Esophagus squamous epithelium (tissue), 5 donors: Measurements from ENCODE around the gene KRTAP9-4. TPM values are rescaled to one million over a fixed set of nuclear protein-coding genes. Genes with fewer than 3 reads are reported as not detected.

Experiments used
- DNase-seq: peaks from one replicate; lab custom pipeline; 2025; lab: John Stamatoyannopoulos, UW
- H3K27ac ChIP-seq, 4 donors: fragments of 200-600 bp; sonication (generic); one replicate each; pipeline ENCODE4 v1.5.1; 2016 to 2019; ENCODE audit warnings: mild to moderate bottlenecking in 1 of 4
- H3K27me3 ChIP-seq, 4 donors: fragments of 200-600 bp; sonication (generic); 1 replicate in 3 of 4; 2 replicates in 1 of 4; pipeline versions ENCODE4 v1.5.1 to v1.6.0; 2017 to 2021; ENCODE audit warnings: antibody characterized with exemption in 1 of 4
- H3K36me3 ChIP-seq, 3 donors: fragments of 200-600 bp; sonication (generic); one replicate each; pipeline ENCODE4 v1.5.1; 2016 to 2019
- H3K4me1 ChIP-seq, 3 donors: fragments of 200-600 bp; sonication (generic); one replicate each; pipeline ENCODE4 v1.5.1; 2017 to 2019
- H3K4me3 ChIP-seq, 4 donors: fragments of 200-600 bp; sonication (generic); 1 replicate in 3 of 4; 2 replicates in 1 of 4; pipeline ENCODE4 v1.5.1; 2016 to 2019; ENCODE audit warnings: mild to moderate bottlenecking in 2 of 4, moderate library complexity in 1 of 4
- H3K9me3 ChIP-seq, 3 donors: fragments of 200-600 bp; sonication (generic); one replicate each; pipeline ENCODE4 v1.5.1; 2016 to 2019
- POLR2A ChIP-seq, 4 donors: fragments of 450-650 bp; IDR thresholded peaks; one replicate each; pipeline ENCODE4 v1.6.1; 2017; ENCODE audit warnings: antibody characterized with exemption in 4 of 4, mild to moderate bottlenecking in 4 of 4, moderate library complexity in 3 of 4
- WGBS, 2 donors: methylation state at CpG; one replicate each; pipeline ENCODE4 v1.1.5; 2018; 5-methylcytosine and 5-hydroxymethylcytosine counted together
- intact Hi-C: fragments of 100-400 bp; cut with DNase I; formaldehyde crosslinking; loops from one replicate; pipeline ENCODE4 v1.15.0; 2022
- small RNA-seq, 4 donors: library from RNA; depleted of rRNA; stranded (forward); fragments of <200 nt; gene quantifications; one replicate each; pipeline ENCODE3, GENCODE V24; 2016
- total RNA-seq, 4 donors: library from RNA; depleted of rRNA; stranded (reverse); fragments of >200 nt; gene quantifications; one replicate each; pipeline ENCODE4 v1.1.0, GENCODE V29; 2016
- TF ChIP-seq, protein P1 (sequence below), 6 experiments: fragments of 450-650 bp in 4 of 6; fragments of 200-600 bp in 2 of 6; sonication (generic) in 2 of 6; IDR thresholded peaks; one replicate each; pipeline ENCODE4 v1.5.1; 2016 to 2019; ENCODE audit warnings: antibody characterized with exemption in 6 of 6, mild to moderate bottlenecking in 4 of 6, moderate library complexity in 4 of 6
- donor health status: DM: yes; HTN: yes; CAD: no.

KRTAP9-4 gene
- total RNA-seq, 4 donors from 2014 or later = not detected

DNA sequence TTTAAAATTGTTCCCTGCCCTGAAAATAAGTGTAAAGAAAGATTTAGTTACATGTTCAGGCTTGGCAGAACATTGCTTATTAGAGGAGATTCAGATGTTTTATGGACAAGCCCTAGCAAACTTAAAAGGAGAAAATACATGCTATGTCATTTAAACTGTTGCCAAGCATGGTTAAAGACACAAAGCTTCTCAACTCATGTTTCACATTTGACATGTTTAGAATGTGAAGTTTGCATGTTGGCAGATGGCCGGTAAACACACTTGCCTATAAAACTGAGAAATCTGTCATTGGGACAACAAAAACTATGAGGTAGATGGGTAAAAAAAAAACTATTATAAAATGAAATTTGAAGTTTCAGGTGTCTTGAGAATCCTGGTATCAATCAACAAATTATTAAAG is 47.4 kb downstream of the KRTAP9-4 start:
- DNase-seq = no peak
- Histone ChIP-seq H3K4me3 (no peak overlapping the region), H3K27me3 (no peaks in the 10 kb centered on the region), H3K9me3 (no peaks in the 10 kb centered on the region), H3K27ac (no peak overlapping the region), H3K36me3 (no peaks in the 10 kb centered on the region), H3K4me1 (peaks cover 0 to 21% (median 2%) of the 10 kb centered on the region in 3 donors)
- WGBS, 2 donors = 21 to 35% methylated on average over 1 of the region's 1 CpG
- TF ChIP-seq, protein P1, sequence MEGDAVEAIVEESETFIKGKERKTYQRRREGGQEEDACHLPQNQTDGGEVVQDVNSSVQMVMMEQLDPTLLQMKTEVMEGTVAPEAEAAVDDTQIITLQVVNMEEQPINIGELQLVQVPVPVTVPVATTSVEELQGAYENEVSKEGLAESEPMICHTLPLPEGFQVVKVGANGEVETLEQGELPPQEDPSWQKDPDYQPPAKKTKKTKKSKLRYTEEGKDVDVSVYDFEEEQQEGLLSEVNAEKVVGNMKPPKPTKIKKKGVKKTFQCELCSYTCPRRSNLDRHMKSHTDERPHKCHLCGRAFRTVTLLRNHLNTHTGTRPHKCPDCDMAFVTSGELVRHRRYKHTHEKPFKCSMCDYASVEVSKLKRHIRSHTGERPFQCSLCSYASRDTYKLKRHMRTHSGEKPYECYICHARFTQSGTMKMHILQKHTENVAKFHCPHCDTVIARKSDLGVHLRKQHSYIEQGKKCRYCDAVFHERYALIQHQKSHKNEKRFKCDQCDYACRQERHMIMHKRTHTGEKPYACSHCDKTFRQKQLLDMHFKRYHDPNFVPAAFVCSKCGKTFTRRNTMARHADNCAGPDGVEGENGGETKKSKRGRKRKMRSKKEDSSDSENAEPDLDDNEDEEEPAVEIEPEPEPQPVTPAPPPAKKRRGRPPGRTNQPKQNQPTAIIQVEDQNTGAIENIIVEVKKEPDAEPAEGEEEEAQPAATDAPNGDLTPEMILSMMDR (IDR thresholded peaks at IDR 0.05) = no peak
- TF ChIP-seq POLR2A (IDR thresholded peaks at IDR 0.05) = no peak
- intact Hi-C loops = no loop called here

GRCh38 chr17:41298458-41299135 is 49.1 kb downstream of the KRTAP9-4 start:
- Histone ChIP-seq H3K36me3 (no peaks in the 10 kb centered on the region), H3K27ac (no peak overlapping the region), H3K4me1 (peaks cover 0 to 30% (median 4%) of the 10 kb centered on the region in 3 donors), H3K4me3 (no peak overlapping the region), H3K27me3 (no peaks in the 10 kb centered on the region), H3K9me3 (no peaks in the 10 kb centered on the region)
- DNase-seq = no peak
- TF ChIP-seq, protein P1 (IDR thresholded peaks at IDR 0.05) = no peak
- TF ChIP-seq POLR2A (IDR thresholded peaks at IDR 0.05) = no peak
- 90 to 96% methylated on average over 8 to 20 of the region's 20 CpGs for WGBS, 2 donors
- intact Hi-C loops = no loop called here

Small RNA genes lying within 50 kb of the gene (small RNA-seq; reads per million reads assigned to genes)
- gene KRTAP9-10P = 0 reads per million in 4 donors

Other genes starting within 250 kb of the KRTAP9-4 start
- under 1 TPM in 1 of 4 donors, not detected in 3; 0.57 TPM for gene KRTAP3-2, start 249.8 kb upstream of the KRTAP9-4 start, total RNA-seq
- gene KRTAP3-1, start 240.6 kb upstream of the KRTAP9-4 start, total RNA-seq = not detected
- gene KRTAP1-5, start 222.5 kb upstream of the KRTAP9-4 start, total RNA-seq = not detected
- gene KRTAP1-4, start 219.5 kb upstream of the KRTAP9-4 start, total RNA-seq = not detected
- gene KRTAP1-3, start 214.8 kb upstream of the KRTAP9-4 start, total RNA-seq = not detected
- not detected for gene KRTAP1-1, start 208.2 kb upstream of the KRTAP9-4 start, total RNA-seq
- not detected for gene KRTAP2-1, start 202.4 kb upstream of the KRTAP9-4 start, total RNA-seq
- gene KRTAP2-2, start 194.5 kb upstream of the KRTAP9-4 start, total RNA-seq = not detected
- gene KRTAP2-3, start 189.6 kb upstream of the KRTAP9-4 start, total RNA-seq = not detected
- gene KRTAP2-4, start 183.8 kb upstream of the KRTAP9-4 start, total RNA-seq = not detected
- not detected for gene KRTAP4-7, start 165.5 kb upstream of the KRTAP9-4 start, total RNA-seq
- gene KRTAP4-8, start 151.5 kb upstream of the KRTAP9-4 start, total RNA-seq = not detected
- gene KRTAP4-16, start 147.5 kb upstream of the KRTAP9-4 start, total RNA-seq = not detected
- not detected for gene KRTAP4-9, start 144.3 kb upstream of the KRTAP9-4 start, total RNA-seq
- gene KRTAP4-11, start 131.3 kb upstream of the KRTAP9-4 start, total RNA-seq = under 1 TPM in 1 of 4 donors, not detected in 3; 0.22 TPM
- gene KRTAP4-12, start 125.5 kb upstream of the KRTAP9-4 start, total RNA-seq = not detected
- gene KRTAP4-6, start 109.1 kb upstream of the KRTAP9-4 start, total RNA-seq = not detected
- gene KRTAP4-5, start 99.9 kb upstream of the KRTAP9-4 start, total RNA-seq = not detected
- not detected for gene KRTAP4-4, start 88.9 kb upstream of the KRTAP9-4 start, total RNA-seq
- gene KRTAP4-3, start 81.5 kb upstream of the KRTAP9-4 start, total RNA-seq = not detected
- not detected for gene KRTAP4-2, start 71.5 kb upstream of the KRTAP9-4 start, total RNA-seq
- gene KRTAP4-1, start 64.8 kb upstream of the KRTAP9-4 start, total RNA-seq = not detected
- gene KRTAP9-1, start 59.8 kb upstream of the KRTAP9-4 start, total RNA-seq = not detected
- not detected for gene KRTAP9-2, start 23.0 kb upstream of the KRTAP9-4 start, total RNA-seq
- gene KRTAP9-3, start 17.2 kb upstream of the KRTAP9-4 start, total RNA-seq = not detected
- gene KRTAP9-8, start 11.7 kb upstream of the KRTAP9-4 start, total RNA-seq = not detected
- gene KRTAP9-9, start 5.7 kb downstream of the KRTAP9-4 start, total RNA-seq = not detected
- not detected for gene KRTAP9-6, start 15.7 kb downstream of the KRTAP9-4 start, total RNA-seq
- not detected for gene KRTAP9-7, start 26.0 kb downstream of the KRTAP9-4 start, total RNA-seq
- not detected for gene KRTAP29-1, start 53.2 kb downstream of the KRTAP9-4 start, total RNA-seq
- not detected for gene KRTAP16-1, start 59.6 kb downstream of the KRTAP9-4 start, total RNA-seq
- not detected for gene KRTAP17-1, start 66.0 kb downstream of the KRTAP9-4 start, total RNA-seq
- gene KRT33A, start 101.1 kb downstream of the KRTAP9-4 start, total RNA-seq = 1 to 10 TPM in 2 of 4 donors, under 1 TPM in 1, not detected in 1; 0.21 to 2.7 (median 1.9) TPM
- under 1 TPM in 2 of 4 donors, not detected in 2; 0.32 to 0.57 TPM for gene KRT33B, start 120.1 kb downstream of the KRTAP9-4 start, total RNA-seq
- gene KRT34, start 132.6 kb downstream of the KRTAP9-4 start, total RNA-seq = 1 to 10 TPM in 1 of 4 donors, under 1 TPM in 3; 0.40 to 1.1 (median 0.64) TPM
- gene KRT31, start 147.9 kb downstream of the KRTAP9-4 start, total RNA-seq = 1 to 10 TPM in 2 of 4 donors, under 1 TPM in 1, not detected in 1; 0.79 to 2.5 (median 1.5) TPM
- not detected for gene KRT37, start 174.9 kb downstream of the KRTAP9-4 start, total RNA-seq
- gene KRT38, start 191.3 kb downstream of the KRTAP9-4 start, total RNA-seq = under 1 TPM in 1 of 4 donors, not detected in 3; 0.18 TPM
- 10 to 100 TPM in 1 of 4 donors, 1 to 10 TPM in 2, under 1 TPM in 1; 0.61 to 12.8 (median 4.6) TPM for gene KRT32, start 217.7 kb downstream of the KRTAP9-4 start, total RNA-seq
- gene KRT35, start 231.5 kb downstream of the KRTAP9-4 start, total RNA-seq = not detected
- gene KRT36, start 240.2 kb downstream of the KRTAP9-4 start, total RNA-seq = under 1 TPM in 1 of 4 donors, not detected in 3; 0.38 TPM